K562 (cell line): Measurements from ENCODE around the gene CRK. TPM values are rescaled to one million over a fixed set of nuclear protein-coding genes. Genes with fewer than 3 reads are reported as not detected.

Experiments used
- CCAR2 ChIP-seq: fragments of 200-400 bp; formaldehyde crosslinking; IDR thresholded peaks from 2 replicates; pipeline ENCODE4 v1.6.1; 2017; ENCODE audit warnings: mild to moderate bottlenecking, low read depth, low read length
- CREM ChIP-seq: IDR thresholded peaks from 2 replicates; pipeline ENCODE4 v1.6.1; 2014; ENCODE audit warnings: antibody characterized with exemption, low read depth
- CTBP1 ChIP-seq: fragments of 450-650 bp; IDR thresholded peaks from 2 replicates; pipeline ENCODE4 v1.6.1; 2016; ENCODE audit warnings: borderline replicate concordance
- ESRRA ChIP-seq: fragments of 450-650 bp; IDR thresholded peaks from 2 replicates; pipeline ENCODE4 v1.6.1; 2014; ENCODE audit warnings: low read depth, mild to moderate bottlenecking, moderate library complexity, borderline replicate concordance
- EZH2 ChIP-seq: IDR thresholded peaks from 2 replicates; pipeline ENCODE4 v1.6.1; 2012; ENCODE audit warnings: low read depth, mild to moderate bottlenecking, inconsistent platforms, low read length, borderline replicate concordance
- FIP1L1 ChIP-seq: fragments of 200-400 bp; formaldehyde crosslinking; IDR thresholded peaks from 2 replicates; pipeline ENCODE4 v1.6.1; 2018; ENCODE audit warnings: mild to moderate bottlenecking, low read depth, low read length; ENCODE audit not compliant: poor library complexity, severe bottlenecking
- IFI16 ChIP-seq: fragments of 250-450 bp; sonication (Bioruptor Pico); IDR thresholded peaks from 2 replicates; pipeline ENCODE4 v2.1.2; 2022; ENCODE audit warnings: mild to moderate bottlenecking, inconsistent platforms
- LEF1 ChIP-seq: fragments of 450-650 bp; IDR thresholded peaks from 2 replicates; pipeline ENCODE4 v1.6.1; 2016; ENCODE audit warnings: mild to moderate bottlenecking
- MAFK ChIP-seq: IDR thresholded peaks from 2 replicates; pipeline ENCODE4 v1.6.1; 2011; ENCODE audit warnings: low read length, improper control_type of control experiment
- MBD2 ChIP-seq: sonication (generic); IDR thresholded peaks from 2 replicates; pipeline ENCODE4 v1.6.1; 2016; ENCODE audit warnings: low read depth, borderline replicate concordance
- MEIS2 ChIP-seq: fragments of 450-650 bp; IDR thresholded peaks from 2 replicates; pipeline ENCODE4 v1.6.1; 2014; ENCODE audit warnings: mild to moderate bottlenecking; ENCODE audit not compliant: partially characterized antibody
- MXD1 ChIP-seq: fragments of 250-450 bp; sonication (Bioruptor Pico); IDR thresholded peaks from 2 replicates; pipeline ENCODE4 v1.8.0; 2021; ENCODE audit warnings: borderline replicate concordance, mild to moderate bottlenecking, moderate library complexity; ENCODE audit not compliant: poor library complexity, severe bottlenecking
- POLR2AphosphoS2 ChIP-seq: IDR thresholded peaks from 2 replicates; pipeline ENCODE4 v1.6.1; 2012; ENCODE audit warnings: low read length, improper control_type of control experiment
- RBM17 ChIP-seq: fragments of 200-400 bp; formaldehyde crosslinking; IDR thresholded peaks from 2 replicates; pipeline ENCODE4 v1.6.1; 2017; ENCODE audit warnings: low read depth, mild to moderate bottlenecking, low read length, borderline replicate concordance
- RCOR1 ChIP-seq, 2 experiments: IDR thresholded peaks; 2 replicates each; pipeline ENCODE4 v1.6.1; 2012; ENCODE audit warnings: low read depth in 2 of 2, low read length in 2 of 2, borderline replicate concordance in 1 of 2, improper control_type of control experiment in 1 of 2
- RFX1 ChIP-seq: fragments of 450-650 bp; IDR thresholded peaks from 2 replicates; pipeline ENCODE4 v1.6.1; 2016; ENCODE audit warnings: mild to moderate bottlenecking, moderate library complexity
- ZBTB17 ChIP-seq: fragments of 450-650 bp; formaldehyde crosslinking; IDR thresholded peaks from 2 replicates; pipeline ENCODE4 v1.4.0; 2020; ENCODE audit warnings: mild to moderate bottlenecking
- ZHX1 ChIP-seq: fragments of 150-350 bp; conservative IDR thresholded peaks from 2 replicates; pipeline ENCODE4 v1.6.1; 2014; ENCODE audit warnings: low read length
- ZKSCAN1 ChIP-seq: fragments of 150-350 bp; IDR thresholded peaks from 2 replicates; pipeline ENCODE4 v1.6.1; 2016; ENCODE audit warnings: low read depth, low read length
- ZNF239 ChIP-seq: fragments of 250-450 bp; sonication (Bioruptor Pico); IDR thresholded peaks from 2 replicates; pipeline ENCODE4 v1.4.0; 2020; ENCODE audit warnings: mild to moderate bottlenecking
- ZNF3 ChIP-seq: fragments of 250-450 bp; sonication (Bioruptor Pico); IDR thresholded peaks from 2 replicates; pipeline ENCODE4 v1.5.0; 2021; ENCODE audit warnings: mild to moderate bottlenecking, moderate library complexity
- ZNF436 ChIP-seq: fragments of 250-450, 450-650 bp; sonication (Bioruptor Pico); formaldehyde crosslinking; IDR thresholded peaks from 2 replicates; pipeline ENCODE4 v1.7.0; 2020; ENCODE audit warnings: mild to moderate bottlenecking
- ZNF561 ChIP-seq: fragments of 450-650 bp; formaldehyde crosslinking; conservative IDR thresholded peaks from 2 replicates; pipeline ENCODE4 v1.4.0; 2020; ENCODE audit warnings: mild to moderate bottlenecking, moderate library complexity
- ZNF644 ChIP-seq: fragments of 200-800 bp; sonication (Bioruptor generic); IDR thresholded peaks from 2 replicates; pipeline ENCODE4 v1.6.1; 2016; ENCODE audit warnings: low read depth, missing genetic modification characterization, missing compliant biosample characterization
- polyA plus RNA-seq, 8 experiments: library from polyadenylated mRNA; depleted of rRNA in 4 of 8; stranded (reverse) in 5 of 8; unstranded in 3 of 8; fragments of >200 nt; fragmentation: Nextera tagmentation in 2 of 8; fragmentation: Illumina TruSeq in 1 of 8; extraction: Ambion mirVana in 2 of 8; extraction: Trizol in 1 of 8; gene quantifications; 2 replicates each; pipeline versions ENCODE4 v1.2.1 to v1.2.3, GENCODE V29; 2011 to 2014; ENCODE audit warnings: inconsistent platforms in 1 of 8, missing spikeins in 1 of 8
- total RNA-seq, 7 experiments: library from RNA; depleted of rRNA in 6 of 7; stranded (reverse); fragments of >200 nt in 6 of 7; fragmentation: Illumina TruSeq in 2 of 7; extraction: Trizol in 2 of 7; gene quantifications; 2 replicates each; pipeline versions ENCODE4 v1.2.1 to v1.2.3, GENCODE V29; 2011 to 2021; ENCODE audit warnings: low replicate concordance in 1 of 7
- TF ChIP-seq, protein P1 (sequence below): fragments of 450-650 bp; IDR thresholded peaks from 2 replicates; pipeline ENCODE4 v1.6.1; 2016
- TF ChIP-seq, protein P2 (sequence below): fragments of 200-800 bp; sonication (Bioruptor generic); IDR thresholded peaks from 2 replicates; pipeline ENCODE4 v1.6.1; 2017; ENCODE audit warnings: missing genetic modification characterization, missing compliant biosample characterization

CRK gene
- total and polyA plus RNA-seq, 9 of the 15 experiments (the other 6 are each of a cell fraction or from before 2014, with no cell fraction given) = 13.1 to 40.2 (median 26.1) TPM

DNA sequence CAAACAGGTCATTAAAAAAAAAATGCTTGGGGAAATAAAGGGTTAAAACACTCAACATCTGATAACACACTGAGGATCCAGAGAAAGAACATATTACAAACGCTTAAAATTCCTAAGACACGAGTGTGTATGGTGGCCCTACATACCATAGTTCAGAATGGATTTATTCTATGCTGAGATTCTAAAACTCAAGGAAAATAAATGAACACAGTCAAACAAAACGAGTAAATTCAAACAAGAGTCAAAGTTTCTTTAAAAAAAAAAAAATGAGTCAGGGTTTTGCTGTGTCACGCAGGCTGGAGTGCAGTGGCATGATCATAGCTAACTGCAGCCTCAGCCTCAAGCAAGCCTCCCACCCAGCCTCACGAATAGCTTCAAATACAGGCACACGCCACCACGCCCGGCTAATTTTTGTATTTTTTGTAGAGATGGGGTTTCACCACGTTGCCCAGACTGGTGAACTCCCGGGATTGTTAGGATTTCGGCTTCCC lies 17.4 kb downstream of the CRK start (continued):
- TF ChIP-seq LEF1 (no peak), ZNF561 (CRISPR knock-in tag) (no peak), FIP1L1 (no peak), MEIS2 (no peak), ZBTB17 (CRISPR knock-in tag) (no peak), ESRRA (no peak), RCOR1 (IDR thresholded peaks at IDR 0.05; ENCODE audit: borderline replicate concordance in 1 of 2, low read depth in 2 of 2, low read length in 2 of 2) (peak in 1 of 2 experiments; percentile 42; a peak in 1 of 4 replicates), ZHX1 (no peak), ZNF239 (no peak), EZH2 (no peak), ZNF3 (CRISPR knock-in tag) (no peak), RFX1 (no peak), ZNF644 (tag) (no peak), CREM (no peak), POLR2AphosphoS2 (no peak), CTBP1 (no peak), RBM17 (no peak), MXD1 (CRISPR knock-in tag) (no peak), ZKSCAN1 (no peak), IFI16 (no peak), MBD2 (no peak), ZNF436 (CRISPR knock-in tag) (no peak), CCAR2 (no peak), MAFK (peak; percentile 65; the same call in 1 of the 2 replicates)
- TF ChIP-seq, protein P1, sequence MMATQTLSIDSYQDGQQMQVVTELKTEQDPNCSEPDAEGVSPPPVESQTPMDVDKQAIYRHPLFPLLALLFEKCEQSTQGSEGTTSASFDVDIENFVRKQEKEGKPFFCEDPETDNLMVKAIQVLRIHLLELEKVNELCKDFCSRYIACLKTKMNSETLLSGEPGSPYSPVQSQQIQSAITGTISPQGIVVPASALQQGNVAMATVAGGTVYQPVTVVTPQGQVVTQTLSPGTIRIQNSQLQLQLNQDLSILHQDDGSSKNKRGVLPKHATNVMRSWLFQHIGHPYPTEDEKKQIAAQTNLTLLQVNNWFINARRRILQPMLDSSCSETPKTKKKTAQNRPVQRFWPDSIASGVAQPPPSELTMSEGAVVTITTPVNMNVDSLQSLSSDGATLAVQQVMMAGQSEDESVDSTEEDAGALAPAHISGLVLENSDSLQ = no peak
- TF ChIP-seq, protein P2, sequence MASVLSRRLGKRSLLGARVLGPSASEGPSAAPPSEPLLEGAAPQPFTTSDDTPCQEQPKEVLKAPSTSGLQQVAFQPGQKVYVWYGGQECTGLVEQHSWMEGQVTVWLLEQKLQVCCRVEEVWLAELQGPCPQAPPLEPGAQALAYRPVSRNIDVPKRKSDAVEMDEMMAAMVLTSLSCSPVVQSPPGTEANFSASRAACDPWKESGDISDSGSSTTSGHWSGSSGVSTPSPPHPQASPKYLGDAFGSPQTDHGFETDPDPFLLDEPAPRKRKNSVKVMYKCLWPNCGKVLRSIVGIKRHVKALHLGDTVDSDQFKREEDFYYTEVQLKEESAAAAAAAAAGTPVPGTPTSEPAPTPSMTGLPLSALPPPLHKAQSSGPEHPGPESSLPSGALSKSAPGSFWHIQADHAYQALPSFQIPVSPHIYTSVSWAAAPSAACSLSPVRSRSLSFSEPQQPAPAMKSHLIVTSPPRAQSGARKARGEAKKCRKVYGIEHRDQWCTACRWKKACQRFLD (CRISPR knock-in tag) = no peak
